Measurements from ENCODE around the gene GPRASP2.
A peak's percentile ranks its signal among the peaks of the same experiment; 100 is the strongest.
"Not testable (repeated sequence)": the region's sequence is repeated elsewhere in the genome, so short reads cannot be mapped to it uniquely, and the experiment has no call there.

GPRASP2 gene

GRCh38 chrX:102712216-102712966 lies at the start of gene GPRASP2:
Gene GPRASP2 (plus strand): TSS chrX:102712448. CDS start chrX:102714870, 2,422 bp downstream.
- no peak for FAIRE-seq

GRCh38 chrX:102663820-102664219 lies 48.4 kb upstream of the GPRASP2 start:
- not testable (repeated sequence) for DNase-seq (ENCODE audit: extremely low spot score, insufficient read length, low read depth); FAIRE-seq

More at GRCh38 chrX:102712216-102712966, at the start of gene GPRASP2:
- no peak for DNase-seq (ENCODE audit: extremely low spot score, insufficient read length, low read depth)

GRCh38 chrX:102667034-102667433 lies 45.2 kb upstream of the GPRASP2 start:
- peak; percentile 80 for FAIRE-seq
- DNase-seq (ENCODE audit: extremely low spot score, insufficient read length, low read depth): not testable (repeated sequence)

DNA sequence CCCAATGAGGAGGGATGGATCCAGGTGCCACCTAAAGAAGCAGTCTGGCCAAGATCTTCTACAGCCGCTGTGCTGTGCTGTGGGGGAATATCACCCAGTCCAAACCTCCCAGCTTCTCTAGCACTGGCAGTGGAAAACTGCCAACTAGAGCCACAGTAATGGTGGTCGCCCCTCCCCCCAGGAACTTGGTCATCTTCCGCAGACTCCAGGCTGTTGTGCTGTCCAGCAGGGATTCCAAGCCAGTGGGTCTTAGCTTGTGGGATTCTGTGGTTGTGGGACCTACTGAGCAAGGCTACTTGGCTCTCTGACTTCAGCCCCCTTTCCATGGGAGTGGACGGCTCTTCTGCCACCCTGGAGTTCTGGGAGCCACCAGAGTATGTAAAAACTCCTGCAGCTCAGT lies 42.7 kb upstream of the GPRASP2 start:
- no peak for FAIRE-seq
- DNase-seq (ENCODE audit: extremely low spot score, insufficient read length, low read depth): no peak

DNA sequence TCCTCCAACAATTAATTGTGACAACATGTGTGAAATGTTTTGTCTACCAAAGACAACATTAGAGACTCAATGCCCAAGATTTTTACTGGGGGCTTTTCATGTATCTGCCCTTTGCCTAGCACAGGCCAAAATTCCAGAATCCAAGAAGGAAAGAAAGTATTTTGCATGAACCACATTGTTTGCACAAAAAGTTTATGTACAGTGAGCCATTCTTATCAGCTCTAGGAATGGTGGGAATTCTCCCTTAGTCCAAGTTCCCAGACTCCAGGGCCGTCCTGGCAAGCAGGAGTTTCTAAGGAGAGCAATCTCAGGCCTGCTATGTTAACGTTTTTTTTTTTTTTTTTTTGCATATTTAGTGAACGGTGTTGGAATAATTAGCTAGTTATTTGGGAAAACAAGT lies 39.4 kb upstream of the GPRASP2 start:
- DNase-seq (ENCODE audit: extremely low spot score, insufficient read length, low read depth) (no peak), FAIRE-seq (no peak)

DNA sequence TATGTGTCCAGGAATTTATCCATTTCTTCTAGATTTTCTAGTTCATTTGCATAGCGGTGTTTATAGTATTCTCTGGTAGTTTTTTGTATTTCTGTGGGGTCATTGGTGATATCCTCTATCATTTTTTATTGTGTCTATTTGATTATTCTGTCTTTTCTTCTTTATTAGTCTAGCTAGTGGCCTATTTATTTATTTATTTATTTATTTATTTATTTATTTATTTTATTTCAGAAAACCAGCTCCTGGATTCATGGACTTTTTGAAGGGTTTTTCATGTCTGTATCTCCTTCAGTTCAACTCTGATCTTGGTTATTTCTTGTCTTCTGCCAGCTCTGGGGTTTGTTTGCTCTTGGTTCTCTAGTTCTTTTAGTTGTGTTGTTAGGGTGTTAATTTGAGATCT lies 34.8 kb upstream of the GPRASP2 start:
- FAIRE-seq; DNase-seq (ENCODE audit: extremely low spot score, insufficient read length, low read depth): not testable (repeated sequence)

DNA sequence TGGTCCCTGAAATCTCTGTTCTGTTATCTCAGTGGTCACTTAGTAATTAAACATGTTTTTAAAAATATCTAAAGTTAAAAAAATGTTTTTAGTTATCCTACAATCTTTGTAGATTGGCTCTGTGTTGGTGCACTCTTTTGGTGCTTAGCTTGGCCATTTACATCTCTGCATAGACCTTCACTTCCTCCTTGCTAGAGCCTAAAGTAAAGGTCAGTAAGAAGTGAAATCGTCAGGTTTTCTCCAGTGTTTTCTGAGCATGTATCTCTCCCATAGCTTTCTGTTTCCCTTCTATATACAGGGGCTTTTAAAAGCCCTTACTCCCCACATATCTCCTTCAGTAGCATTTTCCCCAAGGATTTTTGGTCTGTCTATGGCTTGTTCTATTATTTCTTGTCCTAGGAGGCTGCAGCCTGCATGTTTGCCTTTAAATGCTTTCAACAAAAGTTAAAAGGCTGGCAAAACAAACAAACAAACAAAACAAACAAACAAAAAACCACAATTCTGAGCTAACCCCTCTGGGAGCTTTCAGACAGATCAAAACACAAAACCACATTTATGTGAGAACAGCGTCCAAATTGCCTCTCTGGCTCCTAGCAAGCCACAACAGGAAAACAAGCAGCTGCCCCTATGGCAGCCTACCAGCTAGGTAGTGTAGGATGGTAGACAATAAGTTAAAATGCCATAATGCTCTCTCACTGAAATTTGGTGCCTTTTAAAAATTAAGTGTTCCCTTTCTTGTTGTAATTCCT lies 27.3 kb upstream of the GPRASP2 start:
- FAIRE-seq: peak; percentile 45
- DNase-seq (ENCODE audit: extremely low spot score, insufficient read length, low read depth): no peak

GRCh38 chrX:102694749-102695148 lies 17.5 kb upstream of the GPRASP2 start:
- no peak for FAIRE-seq
- no peak for DNase-seq (ENCODE audit: extremely low spot score, insufficient read length, low read depth)

- no peak for DNase-seq (ENCODE audit: extremely low spot score, insufficient read length, low read depth)
- FAIRE-seq: no peak
Observed at GRCh38 chrX:102696306-102696705, 15.9 kb upstream of the GPRASP2 start.

- DNase-seq (ENCODE audit: extremely low spot score, insufficient read length, low read depth) (no peak), FAIRE-seq (no peak)
Observed at GRCh38 chrX:102697494-102697893, 14.8 kb upstream of the GPRASP2 start.

GRCh38 chrX:102708900-102709299 lies 3.3 kb upstream of the GPRASP2 start:
- DNase-seq (ENCODE audit: extremely low spot score, insufficient read length, low read depth): no peak
- no peak for FAIRE-seq

GRCh38 chrX:102711872-102712215 lies 404 bp upstream of the GPRASP2 start:
- DNase-seq (ENCODE audit: extremely low spot score, insufficient read length, low read depth) (no peak), FAIRE-seq (no peak)

DNA sequence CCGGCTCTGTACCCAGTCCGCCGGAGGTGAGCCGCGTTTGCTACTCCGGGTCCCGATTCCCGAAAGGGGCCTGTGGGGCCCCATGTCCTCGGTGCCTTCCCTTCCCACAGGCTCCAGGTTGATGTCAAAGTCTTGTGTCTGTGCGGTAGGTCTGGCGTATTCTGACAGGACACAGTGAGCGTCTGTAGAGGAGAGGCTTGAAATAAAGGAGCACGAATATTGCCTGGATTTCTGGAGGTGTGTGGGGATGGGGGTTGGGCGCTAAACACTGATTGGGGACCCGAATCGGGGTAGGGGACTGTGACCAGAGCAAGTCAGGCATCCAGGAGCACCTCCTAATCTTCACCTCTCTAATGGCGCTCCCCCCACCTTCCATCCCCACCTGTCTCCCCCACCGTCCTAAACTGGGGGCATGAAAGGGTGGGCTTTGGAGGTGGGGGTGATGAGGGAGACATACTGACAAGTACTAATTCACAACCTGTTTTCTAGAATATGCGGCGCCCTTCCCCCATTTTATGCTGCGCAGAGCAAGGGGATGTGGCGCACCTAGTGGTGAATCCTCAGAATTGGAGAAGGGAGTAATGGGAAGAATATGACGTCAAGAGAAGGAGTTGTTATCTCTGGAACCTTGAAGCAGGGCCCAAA lies 855 bp downstream of the GPRASP2 start:
- FAIRE-seq (no peak), DNase-seq (ENCODE audit: extremely low spot score, insufficient read length, low read depth) (no peak)

DNA sequence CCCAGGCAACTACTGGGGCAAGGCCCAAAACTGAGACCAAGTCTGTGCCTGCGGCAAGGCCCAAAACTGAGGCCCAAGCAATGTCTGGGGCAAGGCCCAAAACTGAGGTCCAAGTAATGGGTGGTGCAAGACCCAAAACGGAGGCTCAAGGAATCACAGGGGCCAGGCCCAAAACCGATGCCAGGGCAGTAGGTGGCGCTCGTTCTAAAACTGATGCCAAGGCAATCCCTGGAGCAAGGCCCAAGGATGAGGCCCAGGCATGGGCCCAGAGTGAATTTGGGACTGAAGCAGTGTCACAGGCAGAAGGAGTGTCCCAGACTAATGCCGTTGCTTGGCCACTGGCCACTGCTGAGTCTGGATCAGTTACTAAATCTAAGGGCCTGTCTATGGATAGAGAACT lies 2.7 kb downstream of the GPRASP2 start:
- FAIRE-seq (no peak), DNase-seq (ENCODE audit: extremely low spot score, insufficient read length, low read depth) (no peak)

DNA sequence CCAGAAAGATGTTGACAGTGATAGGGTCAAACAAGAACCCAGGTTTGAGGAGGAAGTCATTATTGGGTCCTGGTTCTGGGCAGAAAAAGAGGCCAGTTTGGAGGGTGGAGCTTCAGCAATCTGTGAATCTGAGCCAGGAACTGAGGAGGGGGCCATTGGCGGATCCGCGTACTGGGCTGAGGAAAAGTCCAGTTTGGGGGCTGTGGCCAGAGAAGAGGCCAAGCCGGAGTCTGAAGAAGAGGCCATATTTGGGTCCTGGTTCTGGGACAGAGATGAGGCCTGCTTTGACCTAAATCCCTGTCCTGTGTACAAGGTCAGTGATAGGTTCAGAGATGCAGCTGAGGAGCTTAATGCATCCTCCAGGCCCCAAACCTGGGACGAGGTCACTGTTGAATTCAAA lies 3.7 kb downstream of the GPRASP2 start:
- no peak for FAIRE-seq
- no peak for DNase-seq (ENCODE audit: extremely low spot score, insufficient read length, low read depth)

DNA sequence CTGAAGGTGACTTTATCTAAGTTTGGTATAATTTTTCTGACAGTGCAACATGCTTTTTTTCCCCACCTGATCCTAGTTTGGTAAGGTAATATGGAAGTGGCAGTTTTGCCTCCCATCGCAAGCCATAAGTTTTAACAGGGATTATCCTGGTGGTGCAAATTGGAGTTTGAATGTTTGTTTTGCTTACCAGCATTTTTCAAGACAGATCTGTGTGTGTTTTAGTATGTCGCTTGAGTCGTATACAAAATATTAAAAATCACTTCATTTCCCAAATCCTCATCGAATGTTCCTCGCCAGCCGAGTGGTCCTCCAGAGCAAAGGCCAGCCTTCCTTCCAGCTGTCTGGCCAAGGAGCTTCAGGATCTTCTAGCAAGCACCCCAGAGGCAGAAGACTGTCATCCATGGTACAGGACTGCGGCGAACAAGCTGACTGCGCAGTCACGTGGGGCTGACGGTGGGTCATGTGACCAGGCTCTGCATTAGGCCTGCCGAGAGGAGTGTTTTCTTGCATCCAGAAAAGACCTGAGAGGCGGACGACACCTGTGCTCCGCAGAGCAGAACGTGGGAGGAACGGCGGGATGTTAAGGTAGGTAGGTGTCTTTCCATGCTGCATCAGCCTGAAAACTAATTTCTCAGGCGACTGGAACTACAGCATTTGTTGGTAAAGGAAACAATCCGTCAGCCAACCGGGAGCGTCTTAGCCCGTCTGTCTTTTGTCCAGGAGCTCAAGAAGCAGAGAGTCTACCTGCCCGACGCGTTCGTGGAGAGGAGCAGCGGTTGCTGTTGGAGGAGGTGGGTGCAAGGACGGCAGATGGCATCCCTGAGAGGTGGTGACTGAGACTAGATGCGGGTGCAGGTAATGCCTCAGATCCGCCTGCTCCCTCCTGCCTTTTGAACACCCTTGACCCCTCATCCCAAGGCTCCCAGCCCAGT lies 8.3 kb downstream of the GPRASP2 start, which contains the start of gene GPRASP3:
GPRASP3 (plus strand) TSS at position 507 of the 932 bp plus-strand sequence. CDS start 28,253 bp downstream, outside the sequence.
- FAIRE-seq (peak; percentile 67), DNase-seq (ENCODE audit: extremely low spot score, insufficient read length, low read depth) (peak; percentile 28)

GRCh38 chrX:102721169-102721506 lies 8.9 kb downstream of the GPRASP2 start:
- not testable (repeated sequence) for FAIRE-seq; DNase-seq (ENCODE audit: extremely low spot score, insufficient read length, low read depth)

GRCh38 chrX:102723456-102723855 lies 11.2 kb downstream of the GPRASP2 start:
- no peak for DNase-seq (ENCODE audit: extremely low spot score, insufficient read length, low read depth)
- no peak for FAIRE-seq

DNA sequence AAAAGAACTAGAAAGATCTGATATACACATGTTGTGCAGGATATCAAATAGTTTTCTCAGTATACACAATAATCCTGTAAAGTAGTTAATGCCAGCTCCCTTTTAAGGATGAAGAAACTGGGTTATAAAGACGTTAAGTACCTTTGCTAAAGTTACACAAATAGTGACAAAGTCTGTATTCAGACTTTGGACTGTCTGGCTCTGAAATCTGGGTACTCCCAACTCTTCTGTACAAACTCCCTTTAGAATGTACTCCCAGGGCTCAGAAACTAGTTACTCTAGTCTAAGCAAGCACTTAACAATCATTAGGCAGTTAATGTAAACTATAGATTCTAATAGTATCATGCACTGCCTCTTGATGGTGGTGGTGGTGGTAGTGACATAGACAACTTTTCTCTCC lies 15.5 kb downstream of the GPRASP2 start:
- no peak for FAIRE-seq
- DNase-seq (ENCODE audit: extremely low spot score, insufficient read length, low read depth): no peak

GRCh38 chrX:102728646-102729045 lies 16.4 kb downstream of the GPRASP2 start:
- DNase-seq (ENCODE audit: extremely low spot score, insufficient read length, low read depth) (no peak), FAIRE-seq (no peak)

All from GM18507 (cell line).